UCSD-AML1 (cell line): ENCODE measurements around the gene MINDY1.

Experiments used
- DNase-seq: peaks from one replicate; lab custom pipeline; 2025; ENCODE audit not compliant: unreplicated experiment; lab: John Stamatoyannopoulos, UW

The MINDY1 gene

GRCh38 chr1:151012684-151013471, 6.2 kb upstream of the MINDY1 start:
- DNase-seq = no peak

DNA sequence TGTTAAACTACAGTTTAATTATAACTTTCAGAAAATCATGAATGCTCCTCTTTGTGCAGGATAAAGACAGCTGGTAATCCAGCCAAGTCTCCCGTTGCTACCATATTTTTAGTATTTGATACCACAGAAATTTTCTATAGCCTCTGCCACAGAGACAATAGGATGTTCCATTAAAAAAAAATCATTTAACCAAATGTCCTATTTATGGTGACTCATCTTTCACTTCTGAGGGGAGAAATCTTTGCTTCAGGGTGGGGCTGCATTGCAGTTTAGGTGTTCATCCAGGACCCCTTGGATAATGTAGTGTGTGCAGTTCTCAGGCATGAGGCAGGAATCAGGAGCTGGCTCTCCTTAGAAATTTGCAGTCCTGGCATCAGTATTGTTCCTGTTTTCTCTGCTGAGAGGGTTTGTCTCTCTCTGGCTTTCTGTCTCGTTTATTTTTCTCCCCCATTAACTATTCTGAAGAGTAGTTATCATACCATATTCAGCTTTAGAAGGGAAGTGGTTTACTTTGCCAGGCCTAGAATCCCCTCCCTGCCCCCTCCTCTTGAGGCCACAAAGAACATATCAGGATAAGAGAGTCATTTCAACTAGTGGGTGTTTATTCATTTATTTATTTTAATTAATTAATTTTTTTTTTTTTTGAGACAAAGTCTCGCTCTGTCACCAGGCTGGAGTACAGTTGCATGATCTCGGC, 4.6 kb upstream of the MINDY1 start:
- DNase-seq = peak; percentile 22

GRCh38 chr1:151010346-151010726, 3.6 kb upstream of the MINDY1 start:
- no peak for DNase-seq

DNA sequence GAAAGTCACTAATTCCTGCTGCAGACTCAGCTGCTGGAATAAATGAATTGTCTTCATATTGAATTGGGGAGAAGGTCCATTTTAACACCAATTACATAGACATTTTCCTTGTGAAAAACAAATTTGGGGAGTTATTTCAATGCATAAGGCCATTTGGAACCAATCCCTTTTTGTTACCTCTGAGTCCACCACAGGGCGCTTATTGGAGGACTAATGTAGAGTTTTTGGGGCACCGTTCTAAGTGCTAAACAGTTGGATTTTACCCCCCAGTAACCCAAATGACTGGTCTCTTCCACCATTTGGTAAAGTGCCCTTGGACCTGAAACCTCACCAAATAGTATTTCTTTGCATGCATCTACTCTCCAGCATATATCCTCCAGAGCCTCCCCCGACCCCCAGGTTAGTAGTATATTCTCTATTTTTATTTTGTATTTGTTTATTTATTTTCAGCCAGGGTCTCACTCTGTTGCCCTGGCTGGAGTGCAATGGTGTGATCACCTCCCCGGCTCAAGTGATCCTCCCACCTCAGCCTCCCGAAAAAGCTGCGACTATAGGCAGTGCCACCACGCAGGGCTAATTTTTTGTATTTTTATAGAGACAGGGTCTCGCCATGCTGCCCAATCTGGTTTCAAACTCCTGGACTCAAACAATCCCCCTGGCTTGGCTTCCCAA, 3.1 kb upstream of the MINDY1 start:
- DNase-seq = no peak

GRCh38 chr1:151009206-151009587, 2.5 kb upstream of the MINDY1 start:
- no peak for DNase-seq

DNA sequence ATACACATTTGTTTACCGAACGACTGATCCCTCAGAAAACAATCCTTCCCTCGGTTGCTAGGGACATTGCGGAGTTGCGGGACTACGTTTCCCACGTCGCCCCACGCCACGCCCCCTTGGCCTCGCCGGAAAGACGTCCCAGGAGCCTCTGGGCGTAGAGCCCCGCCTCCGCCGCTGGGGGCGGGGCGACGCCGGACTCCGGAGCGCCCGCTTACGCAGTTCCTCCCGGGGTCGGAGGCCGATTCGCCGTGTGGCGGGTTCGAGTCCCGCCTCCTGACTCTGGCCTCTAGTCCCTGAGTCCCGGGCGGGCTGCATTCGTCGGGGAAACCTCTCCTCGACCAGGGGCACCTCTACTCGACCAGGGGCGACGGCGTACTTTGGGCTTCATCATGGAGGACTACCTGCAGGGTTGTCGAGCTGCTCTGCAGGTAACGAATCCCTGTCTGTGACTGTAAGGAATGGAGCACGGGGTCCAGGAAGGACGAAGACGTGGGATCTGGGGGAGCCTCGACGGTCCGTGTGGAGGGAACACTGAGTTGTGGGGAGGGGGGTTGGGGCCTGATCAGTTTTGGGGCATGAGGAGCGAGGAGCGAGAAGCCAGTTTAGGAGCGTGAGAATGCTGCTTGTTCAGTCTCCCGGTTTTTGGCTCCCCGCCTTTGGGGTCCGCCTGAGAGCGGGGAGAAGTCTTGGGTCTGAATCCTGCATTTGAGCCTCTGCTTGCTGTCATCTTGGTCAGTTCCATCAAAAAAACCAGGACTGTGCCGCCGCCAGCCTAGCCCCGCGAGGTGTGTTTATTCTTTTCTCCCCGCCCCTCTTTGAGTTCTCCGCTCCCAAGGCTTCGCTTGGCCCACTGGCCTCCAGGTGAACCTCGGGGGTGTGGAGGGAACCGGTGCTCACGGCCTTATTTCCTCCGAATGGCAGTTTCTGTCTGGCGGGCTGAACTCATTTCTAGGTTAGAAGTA, 1.8 kb upstream of the MINDY1 start, which contains the start of gene PRUNE1:
PRUNE1 (plus strand) TSS at position 206 of the 962 bp plus-strand sequence; CDS start at position 390, 184 bp downstream.
- DNase-seq = peak; percentile 98

DNA sequence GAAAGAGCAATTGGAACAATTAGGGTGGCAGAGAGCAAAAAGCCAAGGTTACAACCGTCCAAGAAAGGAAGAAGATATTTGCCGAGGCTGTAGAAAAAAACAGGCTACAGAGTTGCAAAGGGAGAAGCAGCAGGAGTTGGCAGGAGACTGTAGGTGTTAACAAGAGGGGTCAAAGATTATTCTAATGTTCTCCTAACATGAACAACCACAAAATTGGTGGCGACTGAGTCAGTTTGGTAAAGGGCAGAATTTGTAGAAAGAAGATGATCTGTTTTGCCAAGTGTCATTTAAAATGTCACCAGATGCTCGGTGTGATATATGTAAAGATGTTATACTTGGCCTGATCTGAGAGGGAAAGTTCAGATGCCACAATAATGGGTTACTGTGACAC, 1.1 kb upstream of the MINDY1 start:
- no peak for DNase-seq

- no peak for DNase-seq
These were observed 878 bp downstream of the MINDY1 start for GRCh38 chr1:151005729-151006319.

DNA sequence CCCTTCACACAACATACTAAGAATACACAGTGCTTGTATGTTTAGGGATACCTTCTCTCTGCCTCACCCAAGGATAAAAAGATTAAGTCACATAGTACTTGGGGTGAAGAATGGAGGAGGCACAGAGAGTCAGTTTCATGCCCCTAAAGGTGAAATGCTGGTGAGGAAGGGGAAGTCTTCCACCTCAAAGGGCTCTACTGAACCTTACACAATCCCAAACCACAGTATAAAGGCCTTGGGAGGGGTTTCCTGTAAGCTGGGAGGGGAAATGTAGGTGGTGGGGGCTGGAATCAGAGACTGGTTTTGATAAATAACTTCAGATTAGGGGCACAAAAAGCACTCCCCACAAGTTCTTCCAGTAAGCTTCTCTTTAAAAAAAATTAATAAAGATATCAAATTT, 3.5 kb downstream of the MINDY1 start:
- no peak for DNase-seq

- DNase-seq = no peak
These were observed 4.1 kb downstream of the MINDY1 start for GRCh38 chr1:151002611-151003010.

DNA sequence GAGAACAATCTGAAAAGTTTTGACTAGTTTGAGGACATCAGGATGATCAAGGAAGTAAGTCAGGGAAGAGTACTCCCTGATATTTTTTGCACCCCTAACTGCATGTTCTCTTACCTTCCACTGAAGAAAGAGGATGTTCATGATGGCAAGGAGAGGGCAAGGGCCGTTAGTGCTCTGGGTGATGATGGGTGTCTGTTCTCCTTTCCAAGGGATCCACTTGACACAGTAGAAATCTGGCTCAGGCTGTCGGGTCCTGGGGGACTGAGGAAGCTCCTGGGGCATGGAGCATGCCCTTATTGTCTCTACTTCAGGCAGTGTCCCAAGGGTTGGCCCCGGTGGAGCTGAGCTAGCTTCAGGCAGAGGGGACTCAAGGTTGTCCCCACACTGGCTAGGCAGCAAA, 4.7 kb downstream of the MINDY1 start:
- no peak for DNase-seq

DNA sequence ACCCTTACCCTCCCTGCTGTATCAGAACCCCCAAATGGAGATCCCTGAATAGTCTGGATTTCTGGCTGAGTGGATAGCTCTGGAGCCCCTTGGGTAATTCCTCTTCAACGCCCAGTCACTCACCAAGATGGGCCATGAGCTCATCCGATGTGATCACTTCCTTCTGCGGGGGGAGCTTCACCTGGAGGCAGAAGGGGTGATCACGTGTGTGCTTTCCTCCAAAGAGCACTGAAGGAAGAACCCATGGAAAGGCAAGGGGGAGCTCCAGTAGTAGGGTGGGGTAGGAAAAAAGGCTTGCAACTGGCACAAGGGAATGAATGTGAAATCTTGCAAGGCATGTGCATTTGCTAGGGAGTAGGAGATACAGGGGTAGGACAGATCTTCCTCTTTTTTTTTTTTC, 5.1 kb downstream of the MINDY1 start:
- no peak for DNase-seq

- DNase-seq = no peak
These were observed 6.3 kb downstream of the MINDY1 start for GRCh38 chr1:151000408-151000807.

DNA sequence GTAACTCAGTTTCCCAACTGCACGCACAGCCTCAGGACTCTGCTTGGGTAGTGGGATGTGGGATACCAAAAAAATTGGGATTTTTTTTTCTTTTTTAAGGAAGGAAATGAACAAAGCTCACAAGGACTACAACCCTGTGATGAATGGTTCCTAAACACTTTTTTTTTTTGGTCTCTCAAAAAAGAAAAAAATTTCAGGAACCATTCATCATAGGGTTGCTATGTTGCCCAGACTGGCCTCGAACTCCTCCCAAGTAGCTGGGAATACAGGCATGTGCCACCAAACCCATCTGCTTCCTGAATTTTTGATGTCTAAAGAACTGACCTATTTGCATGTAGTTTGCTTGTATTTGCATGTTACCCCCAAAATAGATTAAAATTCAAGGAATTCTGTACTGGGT, 6.8 kb downstream of the MINDY1 start:
- DNase-seq = no peak

DNA sequence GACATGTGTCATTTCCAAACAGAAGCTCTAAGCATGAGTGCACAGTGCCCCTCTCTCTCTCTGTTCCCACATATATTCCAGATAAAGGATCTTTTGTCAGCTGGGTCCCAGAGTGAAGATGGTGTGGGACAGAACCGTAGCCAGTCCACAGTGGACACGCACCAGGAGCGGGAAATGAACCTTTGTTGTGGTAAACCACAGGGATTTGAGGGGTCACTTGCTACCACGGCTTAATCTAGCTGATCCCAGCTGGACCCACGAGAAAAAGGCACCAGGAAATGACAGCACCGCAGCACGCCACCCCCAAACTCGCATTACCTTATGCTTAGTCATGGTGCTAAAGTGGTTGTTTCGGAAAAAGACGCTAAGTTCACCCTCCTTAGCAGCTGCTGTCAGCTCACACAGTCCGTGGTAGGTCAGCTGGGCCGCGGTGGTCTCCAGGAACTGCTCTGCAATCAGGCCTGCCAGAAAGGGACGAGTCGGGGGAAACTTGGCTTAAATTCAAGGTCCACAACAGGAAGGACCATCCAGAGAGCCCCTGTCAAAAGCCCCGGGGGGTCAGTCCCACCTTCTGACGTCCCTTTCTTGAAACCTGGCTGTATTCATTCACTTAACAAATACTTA, 7.5 kb downstream of the MINDY1 start:
- peak; percentile 59 for DNase-seq

- DNase-seq = no peak
These were observed 8.8 kb downstream of the MINDY1 start for GRCh38 chr1:150997949-150998348.

DNA sequence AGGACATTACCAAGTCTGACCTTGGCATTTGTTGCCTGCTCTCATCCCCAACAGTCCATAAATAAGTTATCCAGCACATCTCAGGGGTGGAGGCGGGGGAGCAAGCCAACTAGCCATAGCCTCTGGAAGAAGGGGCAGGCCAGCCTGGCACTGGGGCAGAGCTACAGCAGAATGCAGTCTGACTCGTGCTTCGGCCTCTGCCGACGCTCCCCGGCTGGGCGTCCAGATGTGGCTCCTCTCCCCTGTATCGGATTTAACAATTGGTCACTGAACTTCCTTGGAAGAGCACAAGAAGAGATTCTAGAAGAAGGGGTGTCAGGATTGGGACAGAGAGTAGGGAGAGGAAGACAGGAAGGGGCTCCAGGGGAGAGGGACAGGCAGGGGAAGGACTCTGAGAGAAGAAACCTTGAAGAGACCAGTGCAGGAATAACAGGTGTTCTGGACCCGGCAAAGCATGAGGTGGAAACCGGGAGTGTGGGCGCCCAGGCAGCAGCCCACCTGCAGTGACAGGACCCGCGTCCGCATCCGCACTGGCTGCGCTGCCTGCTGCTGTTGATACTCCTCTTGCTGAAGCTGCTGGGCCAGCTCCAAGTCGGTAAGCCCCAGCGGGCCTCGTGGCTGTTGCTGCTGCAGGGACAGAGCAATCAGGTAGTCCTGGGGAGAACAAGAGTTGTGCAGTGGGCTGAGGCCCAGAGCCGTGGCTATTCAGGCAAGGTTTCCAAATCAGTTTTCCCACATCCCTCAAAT, 9.4 kb downstream of the MINDY1 start:
- no peak for DNase-seq

DNA sequence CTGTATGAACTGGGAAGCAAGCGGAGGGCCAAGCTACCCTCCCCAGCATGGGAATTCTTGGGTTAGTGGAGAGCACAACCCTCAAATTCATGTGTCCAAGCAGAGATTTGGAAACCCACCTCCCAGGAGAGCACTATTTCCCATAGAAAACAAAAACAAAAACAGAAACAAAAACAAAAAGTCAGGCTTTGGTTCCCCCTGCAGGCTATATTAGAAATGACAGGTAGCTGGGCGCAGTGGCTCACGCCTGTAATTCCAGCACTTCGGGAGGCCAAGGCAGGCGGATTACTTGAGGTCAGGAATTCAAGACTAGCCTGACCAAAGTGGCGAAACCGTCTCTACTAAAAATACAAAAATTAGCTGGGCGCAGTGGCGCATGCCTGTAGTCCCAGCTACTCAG, 10.8 kb downstream of the MINDY1 start:
- DNase-seq = no peak

GRCh38 chr1:150995460-150995859, 11.2 kb downstream of the MINDY1 start:
- no peak for DNase-seq
